ENCODE data around the gene CCDC73.

The CCDC73 gene

DNA sequence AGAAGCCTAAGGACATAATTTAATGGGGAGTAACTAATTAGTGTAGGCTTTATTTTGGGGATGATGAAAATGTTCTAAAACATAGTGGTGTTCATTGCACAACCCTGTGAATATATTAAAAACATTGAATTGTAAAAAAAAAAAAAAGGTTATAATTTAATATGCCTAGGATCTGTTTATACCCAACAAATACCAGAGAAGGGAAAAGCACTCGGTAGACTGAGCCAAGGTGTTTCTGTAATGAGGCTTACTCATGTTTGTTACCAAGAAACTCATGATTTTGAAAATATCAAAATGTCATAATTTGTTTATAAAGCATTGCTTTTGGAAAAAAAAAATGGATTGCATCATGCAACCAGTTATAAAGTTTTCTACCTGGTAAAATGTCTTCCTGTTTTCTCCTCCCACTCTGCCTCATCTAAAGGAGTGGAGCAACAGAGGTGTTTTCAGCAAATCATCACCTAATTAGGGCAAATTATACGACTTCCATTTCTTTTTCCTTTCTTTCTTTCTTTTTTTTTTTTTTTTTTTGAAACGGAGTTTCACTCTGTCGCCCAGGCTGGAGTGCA, 225.1 kb downstream of the CCDC73 start:
- Mint-ChIP-seq H3K4me3 (no peak overlapping the region), H3K9me3 (peaks cover 14% of the 10 kb centered on the region), H3K36me3 (ENCODE audit: low read depth) (peaks cover 5% of the 10 kb centered on the region), H3K27ac (no peak overlapping the region), H3K4me1 (peaks cover 23% of the 10 kb centered on the region), H3K27me3 (ENCODE audit: low read depth, poor library complexity) (peaks cover 9% of the 10 kb centered on the region)
- TF ChIP-seq, protein P1, sequence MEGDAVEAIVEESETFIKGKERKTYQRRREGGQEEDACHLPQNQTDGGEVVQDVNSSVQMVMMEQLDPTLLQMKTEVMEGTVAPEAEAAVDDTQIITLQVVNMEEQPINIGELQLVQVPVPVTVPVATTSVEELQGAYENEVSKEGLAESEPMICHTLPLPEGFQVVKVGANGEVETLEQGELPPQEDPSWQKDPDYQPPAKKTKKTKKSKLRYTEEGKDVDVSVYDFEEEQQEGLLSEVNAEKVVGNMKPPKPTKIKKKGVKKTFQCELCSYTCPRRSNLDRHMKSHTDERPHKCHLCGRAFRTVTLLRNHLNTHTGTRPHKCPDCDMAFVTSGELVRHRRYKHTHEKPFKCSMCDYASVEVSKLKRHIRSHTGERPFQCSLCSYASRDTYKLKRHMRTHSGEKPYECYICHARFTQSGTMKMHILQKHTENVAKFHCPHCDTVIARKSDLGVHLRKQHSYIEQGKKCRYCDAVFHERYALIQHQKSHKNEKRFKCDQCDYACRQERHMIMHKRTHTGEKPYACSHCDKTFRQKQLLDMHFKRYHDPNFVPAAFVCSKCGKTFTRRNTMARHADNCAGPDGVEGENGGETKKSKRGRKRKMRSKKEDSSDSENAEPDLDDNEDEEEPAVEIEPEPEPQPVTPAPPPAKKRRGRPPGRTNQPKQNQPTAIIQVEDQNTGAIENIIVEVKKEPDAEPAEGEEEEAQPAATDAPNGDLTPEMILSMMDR (IDR thresholded peaks at IDR 0.05), result no peak
- DNase-seq, result no peak

DNA sequence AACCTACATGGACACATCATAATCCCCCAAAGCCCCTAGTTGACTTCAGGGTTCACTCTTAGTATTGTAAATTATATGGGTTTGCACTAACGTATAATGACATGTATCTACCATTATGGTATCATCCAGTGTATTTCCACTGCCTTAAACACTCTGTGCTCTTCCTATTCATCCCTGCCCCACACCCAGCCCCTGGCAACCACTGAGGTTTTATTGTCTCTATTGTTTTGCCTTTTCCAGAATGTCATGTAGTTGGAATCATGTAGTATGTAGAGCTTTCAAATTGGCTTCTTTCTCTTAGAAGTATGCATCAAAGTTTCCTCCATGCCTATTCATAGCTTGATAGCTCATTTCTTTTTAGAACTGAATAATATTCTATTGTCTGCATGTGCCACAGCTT, 227.3 kb downstream of the CCDC73 start:
- no peak for DNase-seq
- Mint-ChIP-seq H3K9me3 (peaks cover 4% of the 10 kb centered on the region), H3K27ac (no peak overlapping the region), H3K4me3 (no peak overlapping the region), H3K4me1 (peaks cover 43% of the 10 kb centered on the region), H3K36me3 (ENCODE audit: low read depth) (no peaks in the 10 kb centered on the region), H3K27me3 (ENCODE audit: low read depth, poor library complexity) (peaks cover 7% of the 10 kb centered on the region)
- TF ChIP-seq, protein P1 (IDR thresholded peaks at IDR 0.05), result no peak

DNA sequence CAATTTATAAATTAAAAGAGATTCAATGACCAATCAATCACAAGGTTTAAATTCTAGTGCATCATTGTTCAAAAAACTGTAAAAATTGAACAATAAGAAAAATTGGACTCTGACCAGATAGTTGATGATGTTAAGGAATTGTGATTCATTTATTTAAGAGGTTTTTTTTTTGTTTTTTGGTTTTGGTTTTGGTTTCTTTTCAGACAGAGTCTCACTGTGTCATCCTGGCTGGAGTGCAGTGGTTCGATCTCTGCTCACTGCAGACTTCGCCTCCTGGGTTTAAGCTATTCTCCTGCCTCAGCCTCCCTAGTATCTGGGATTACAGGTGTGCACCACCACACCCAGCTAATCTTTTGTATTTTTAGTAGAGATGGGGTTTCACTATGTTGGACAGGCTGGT, 227.9 kb downstream of the CCDC73 start:
- peaks cover 4% of the 10 kb centered on the region for H3K9me3 Mint-ChIP-seq

DNA sequence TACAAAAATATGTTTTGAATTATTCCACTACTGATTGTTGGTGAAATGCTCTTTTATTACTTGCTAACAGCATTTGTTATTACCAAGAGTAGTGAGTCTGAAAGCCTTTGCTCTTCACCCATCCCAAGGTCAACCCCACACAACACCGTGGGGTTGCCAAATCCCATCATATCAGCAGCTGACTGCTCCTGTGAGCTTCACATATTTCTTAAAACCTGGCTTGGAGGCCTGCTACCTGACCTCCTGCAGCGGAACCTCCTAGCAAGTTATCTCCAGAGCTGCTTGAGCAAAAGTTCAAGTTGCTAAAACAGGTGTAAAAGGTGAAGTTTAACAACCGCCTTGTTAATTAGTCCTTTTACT, 230.9 kb downstream of the CCDC73 start:
- H3K4me1 Mint-ChIP-seq, result peaks cover 31% of the 10 kb centered on the region
- peak overlapping the region; percentile 93 for H3K27ac Mint-ChIP-seq
- peak overlapping the region; percentile 5 for H3K4me3 Mint-ChIP-seq
- TF ChIP-seq, protein P1 (IDR thresholded peaks at IDR 0.05), result no peak
- H3K36me3 Mint-ChIP-seq (ENCODE audit: low read depth), result no peaks in the 10 kb centered on the region
- peaks cover 4% of the 10 kb centered on the region for H3K9me3 Mint-ChIP-seq
- DNase-seq, result no peak
- peaks cover 4% of the 10 kb centered on the region for H3K27me3 Mint-ChIP-seq (ENCODE audit: low read depth, poor library complexity)

More for the DNA sequence above, 227.9 kb downstream of the CCDC73 start:
- H3K27ac Mint-ChIP-seq, result no peak overlapping the region
- H3K27me3 Mint-ChIP-seq (ENCODE audit: low read depth, poor library complexity), result peaks cover 7% of the 10 kb centered on the region
- no peak for DNase-seq
- TF ChIP-seq, protein P1 (IDR thresholded peaks at IDR 0.05), result no peak
- H3K4me3 Mint-ChIP-seq, result no peak overlapping the region
- H3K36me3 Mint-ChIP-seq (ENCODE audit: low read depth), result no peaks in the 10 kb centered on the region
- H3K4me1 Mint-ChIP-seq, result peaks cover 45% of the 10 kb centered on the region

DNA sequence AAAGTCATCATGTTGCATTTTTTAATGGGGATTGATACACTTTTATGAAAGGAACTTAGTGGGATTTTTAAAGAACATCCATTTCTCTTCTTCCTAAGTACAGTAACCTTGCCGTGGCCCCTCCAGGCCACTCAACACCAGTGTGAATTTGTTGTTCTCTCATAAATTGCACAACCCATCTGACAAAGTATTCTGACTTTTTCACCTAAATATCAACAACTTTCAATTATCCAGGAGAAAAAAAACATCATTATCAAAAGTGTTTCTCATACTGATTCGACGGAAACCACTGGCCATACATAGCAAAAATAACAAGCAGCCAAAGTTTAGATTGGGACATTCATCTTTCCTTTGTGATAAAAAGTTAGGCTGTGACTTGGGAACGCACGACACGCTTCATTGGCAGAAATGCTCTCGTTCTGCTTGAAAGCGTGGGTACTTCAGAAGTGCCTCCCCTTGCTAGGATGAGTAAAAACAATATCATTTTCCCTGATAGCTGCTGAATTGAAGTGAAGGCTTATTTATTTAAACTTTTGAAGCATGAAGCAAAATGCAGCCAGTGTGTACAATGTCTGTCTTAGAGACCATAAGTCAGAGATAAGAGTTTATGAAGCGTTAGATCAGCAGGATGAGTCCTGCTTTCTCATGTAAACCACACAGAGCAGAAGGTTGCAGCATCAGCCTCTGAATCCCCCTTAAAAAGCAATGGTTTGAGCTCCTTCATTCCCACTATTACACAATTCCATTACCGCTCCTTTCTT, 231.4 kb downstream of the CCDC73 start:
- peak; percentile 33 for DNase-seq
- Mint-ChIP-seq H3K4me3 (peak overlapping the region; percentile 5), H3K4me1 (peaks cover 31% of the 10 kb centered on the region), H3K27ac (peak overlapping the region; percentile 93), H3K9me3 (peaks cover 4% of the 10 kb centered on the region), H3K36me3 (ENCODE audit: low read depth) (no peaks in the 10 kb centered on the region), H3K27me3 (ENCODE audit: low read depth, poor library complexity) (peaks cover 4% of the 10 kb centered on the region)
- TF ChIP-seq, protein P1 (IDR thresholded peaks at IDR 0.05), result no peak

DNA sequence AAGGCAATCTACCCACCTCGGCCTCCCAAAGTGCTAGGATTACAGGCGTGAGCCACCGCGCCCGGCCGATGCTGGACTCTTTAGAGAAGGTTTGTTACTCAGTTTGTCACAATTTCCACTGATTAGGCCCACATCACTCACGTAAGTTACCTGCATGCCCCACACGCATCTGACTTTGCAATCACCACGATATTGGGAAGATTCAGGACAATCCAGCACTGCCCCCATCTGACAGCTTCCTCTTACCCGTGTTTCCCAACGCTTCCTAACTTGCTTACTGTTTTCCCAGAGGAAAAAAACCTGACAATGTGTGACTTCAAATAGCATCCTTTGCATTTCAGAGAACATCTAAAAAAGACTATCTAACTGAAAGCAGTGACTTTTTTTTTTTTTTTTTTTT, 232.6 kb downstream of the CCDC73 start:
- peak overlapping the region; percentile 18 for H3K27ac Mint-ChIP-seq
- H3K9me3 Mint-ChIP-seq, result peaks cover under 1% of the 10 kb centered on the region
- peaks cover 4% of the 10 kb centered on the region for H3K27me3 Mint-ChIP-seq (ENCODE audit: low read depth, poor library complexity)

More for the DNA sequence above, 232.6 kb downstream of the CCDC73 start:
- Mint-ChIP-seq H3K36me3 (ENCODE audit: low read depth) (no peaks in the 10 kb centered on the region), H3K4me3 (no peak overlapping the region), H3K4me1 (peaks cover 33% of the 10 kb centered on the region)
- no peak for DNase-seq
- TF ChIP-seq, protein P1 (IDR thresholded peaks at IDR 0.05), result no peak
